NT2/D1 (cell line): Measurements from ENCODE around the gene RNF7.
A peak's percentile ranks its signal among the peaks of the same experiment; 100 is the strongest.

ENCODE experiments used
- DNase-seq: peaks from one replicate; pipeline ENCODE4 v3.0.0-alpha.2; 2011; ENCODE audit warnings: low read depth, low spot score
- H3K27me3 ChIP-seq: 2 replicates; pipeline ENCODE4 v1.6.0; 2011; ENCODE audit warnings: mild to moderate bottlenecking; ENCODE audit not compliant: insufficient read length, insufficient read depth
- H3K36me3 ChIP-seq: 2 replicates; pipeline ENCODE4 v1.6.1; 2011; ENCODE audit warnings: mild to moderate bottlenecking, low read length, mixed read lengths; ENCODE audit not compliant: insufficient read depth, insufficient read length
- H3K4me1 ChIP-seq: 2 replicates; pipeline ENCODE4 v1.5.1; 2011; ENCODE audit not compliant: insufficient read depth, insufficient read length
- H3K4me3 ChIP-seq: 2 replicates; pipeline ENCODE4 v1.5.1; 2011; ENCODE audit warnings: low read depth; ENCODE audit not compliant: insufficient read length
- H3K9ac ChIP-seq: 2 replicates; pipeline ENCODE4 v1.6.0; 2011; ENCODE audit warnings: low read depth; ENCODE audit not compliant: insufficient read length
- H3K9me3 ChIP-seq: 2 replicates; pipeline ENCODE4 v1.5.1; 2011; ENCODE audit warnings: mild to moderate bottlenecking, low read length; ENCODE audit not compliant: insufficient read depth
- SUZ12 ChIP-seq: IDR thresholded peaks from 2 replicates; pipeline ENCODE4 v1.6.1; 2011; ENCODE audit not compliant: insufficient read length, insufficient read depth; ENCODE audit errors: extremely low read depth
- YY1 ChIP-seq: IDR thresholded peaks from 2 replicates; pipeline ENCODE4 v1.6.1; 2011; ENCODE audit not compliant: insufficient read length, insufficient read depth
- ZNF274 ChIP-seq: IDR thresholded peaks from 2 replicates; pipeline ENCODE4 v1.6.1; 2011; ENCODE audit warnings: mild to moderate bottlenecking, low read depth, low read length

Gene RNF7

DNA sequence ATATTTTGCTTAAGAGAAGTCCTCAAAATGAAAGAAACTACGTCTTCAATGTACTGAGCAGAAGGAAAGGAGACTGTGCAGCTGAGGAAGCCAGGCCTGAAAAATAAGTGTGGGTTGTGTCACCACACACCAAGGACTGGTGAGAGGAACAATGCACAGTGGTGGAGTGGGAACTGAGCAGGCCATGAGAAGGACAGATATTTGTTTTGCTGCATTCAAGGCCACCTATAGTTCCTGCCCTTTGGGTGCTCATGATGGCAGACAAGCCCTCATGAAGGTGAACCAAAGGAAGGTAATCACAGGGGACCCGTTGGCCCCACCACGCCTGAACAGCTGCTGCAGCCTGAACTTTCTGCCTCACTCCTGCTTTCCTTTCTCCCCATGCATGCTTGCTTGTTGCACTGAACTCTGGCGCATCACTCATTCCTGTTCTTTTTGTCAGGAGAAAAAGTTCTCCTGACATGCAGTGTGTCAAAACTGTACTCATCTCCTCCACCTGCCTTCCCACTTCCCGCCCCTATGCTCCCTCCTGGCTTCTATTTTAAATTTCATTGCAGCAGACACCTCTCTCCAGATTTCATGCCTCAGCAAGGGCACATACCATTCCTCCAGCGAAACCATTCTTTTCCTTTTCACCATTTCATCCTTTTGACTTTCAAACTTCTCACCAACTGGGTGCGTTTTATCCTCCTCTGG is 2.2 kb upstream of the RNF7 start:
- no peaks in the 10 kb centered on the region for H3K27me3 ChIP-seq
- no peaks in the 10 kb centered on the region for H3K9me3 ChIP-seq
- no peak for DNase-seq
- TF ChIP-seq SUZ12 (no peak), YY1 (no peak), ZNF274 (no peak)
- peaks cover 14% of the 10 kb centered on the region for H3K36me3 ChIP-seq
- H3K4me1 ChIP-seq = no peaks in the 10 kb centered on the region
- H3K9ac ChIP-seq = no peak overlapping the region
- no peak overlapping the region for H3K4me3 ChIP-seq

DNA sequence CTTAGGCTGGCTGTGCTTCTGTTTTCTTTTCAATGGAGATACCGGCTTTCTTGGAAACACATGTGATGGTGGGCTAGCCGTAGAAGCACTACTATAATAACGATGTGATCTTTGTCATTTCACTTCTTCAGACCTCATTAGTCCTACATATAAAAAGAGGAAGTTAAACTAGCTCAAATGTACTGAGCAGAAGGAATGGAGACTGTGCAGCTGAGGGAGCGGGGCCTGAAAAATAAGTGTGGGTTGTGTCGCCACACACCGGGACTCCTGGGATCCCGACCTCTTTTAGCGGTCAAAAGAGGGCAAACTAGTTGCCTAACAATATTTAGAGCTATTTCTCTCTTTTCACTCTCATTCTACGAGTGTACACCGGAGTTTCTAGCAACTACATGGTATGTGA is 1.0 kb upstream of the RNF7 start:
- no peaks in the 10 kb centered on the region for H3K9me3 ChIP-seq
- peaks cover 24% of the 10 kb centered on the region for H3K36me3 ChIP-seq
- no peaks in the 10 kb centered on the region for H3K4me1 ChIP-seq
- no peak overlapping the region for H3K4me3 ChIP-seq
- H3K27me3 ChIP-seq = no peaks in the 10 kb centered on the region
- H3K9ac ChIP-seq = no peak overlapping the region
- DNase-seq = no peak
- no peak for TF ChIP-seq ZNF274
- no peak for TF ChIP-seq SUZ12
- no peak for TF ChIP-seq YY1

GRCh38 chr3:141737678-141738021 is 448 bp upstream of the RNF7 start:
- H3K36me3 ChIP-seq = peaks cover 28% of the 10 kb centered on the region
- no peaks in the 10 kb centered on the region for H3K4me1 ChIP-seq
- TF ChIP-seq ZNF274 (no peak), YY1 (no peak), SUZ12 (no peak)
- H3K9ac ChIP-seq = no peak overlapping the region
- H3K4me3 ChIP-seq = no peak overlapping the region
- no peaks in the 10 kb centered on the region for H3K9me3 ChIP-seq
- DNase-seq = no peak
- H3K27me3 ChIP-seq = no peaks in the 10 kb centered on the region

- TF ChIP-seq SUZ12 (no peak), YY1 (no peak), ZNF274 (no peak)
- no peaks in the 10 kb centered on the region for H3K4me1 ChIP-seq
- peak overlapping the region; percentile 100 for H3K9ac ChIP-seq
- no peak for DNase-seq
- peak overlapping the region; percentile 95 for H3K4me3 ChIP-seq
- peaks cover 40% of the 10 kb centered on the region for H3K36me3 ChIP-seq
- H3K9me3 ChIP-seq = no peaks in the 10 kb centered on the region
- H3K27me3 ChIP-seq = no peaks in the 10 kb centered on the region
Measured at GRCh38 chr3:141738891-141739363, 829 bp downstream of the RNF7 start.

DNA sequence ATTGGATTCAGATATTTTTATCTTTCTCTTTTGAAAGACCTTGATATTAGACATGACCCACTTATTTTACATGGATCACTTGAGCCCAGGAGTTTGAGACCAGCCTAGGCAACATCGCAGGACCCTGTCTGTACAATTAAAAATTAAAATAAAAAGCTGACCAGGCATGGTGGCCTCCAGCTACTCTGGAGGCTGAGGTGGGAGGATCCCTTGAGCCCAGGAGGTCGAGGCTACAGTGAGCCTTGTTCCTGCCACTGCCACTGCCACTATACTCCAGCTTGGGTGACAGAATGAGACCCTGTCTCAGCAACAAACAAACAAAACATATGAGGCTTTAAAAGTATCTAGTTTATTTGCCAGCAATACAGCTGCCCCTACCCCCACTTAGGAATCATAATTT is 1.6 kb downstream of the RNF7 start:
- TF ChIP-seq SUZ12 = no peak
- TF ChIP-seq ZNF274 = no peak
- TF ChIP-seq YY1 = no peak
- H3K36me3 ChIP-seq = peaks cover 48% of the 10 kb centered on the region
- H3K4me3 ChIP-seq = peak overlapping the region; percentile 95
- H3K27me3 ChIP-seq = no peaks in the 10 kb centered on the region
- H3K9ac ChIP-seq = peak overlapping the region; percentile 100
- H3K4me1 ChIP-seq = no peaks in the 10 kb centered on the region
- no peak for DNase-seq
- no peaks in the 10 kb centered on the region for H3K9me3 ChIP-seq

- no peak overlapping the region for H3K9ac ChIP-seq
- DNase-seq = no peak
Measured at GRCh38 chr3:141740349-141740748, 2.3 kb downstream of the RNF7 start.

GRCh38 chr3:141743305-141743704 is 5.2 kb downstream of the RNF7 start:
- no peaks in the 10 kb centered on the region for H3K9me3 ChIP-seq
- H3K36me3 ChIP-seq = peaks cover 81% of the 10 kb centered on the region
- no peak for DNase-seq
- no peak for TF ChIP-seq SUZ12
- no peak for TF ChIP-seq YY1
- no peak for TF ChIP-seq ZNF274
- H3K4me1 ChIP-seq = no peaks in the 10 kb centered on the region
- H3K27me3 ChIP-seq = no peaks in the 10 kb centered on the region
- no peak overlapping the region for H3K4me3 ChIP-seq
- no peak overlapping the region for H3K9ac ChIP-seq

More at GRCh38 chr3:141740349-141740748, 2.3 kb downstream of the RNF7 start:
- Histone ChIP-seq H3K4me1 (no peaks in the 10 kb centered on the region), H3K9me3 (no peaks in the 10 kb centered on the region), H3K4me3 (no peak overlapping the region), H3K36me3 (peaks cover 55% of the 10 kb centered on the region), H3K27me3 (no peaks in the 10 kb centered on the region)
- TF ChIP-seq ZNF274 = no peak
- TF ChIP-seq YY1 = no peak

- Histone ChIP-seq H3K4me1 (no peaks in the 10 kb centered on the region), H3K9me3 (no peaks in the 10 kb centered on the region), H3K4me3 (no peak overlapping the region), H3K27me3 (no peaks in the 10 kb centered on the region), H3K36me3 (peaks cover 72% of the 10 kb centered on the region), H3K9ac (no peak overlapping the region)
- no peak for DNase-seq
- no peak for TF ChIP-seq ZNF274
- no peak for TF ChIP-seq YY1
- TF ChIP-seq SUZ12 = no peak
Measured at GRCh38 chr3:141746962-141747361, 8.9 kb downstream of the RNF7 start.
